UCSD-AML1 (cell line): ENCODE data around the gene CFB.
A peak's percentile ranks its signal among the peaks of the same experiment; 100 is the strongest.
"Not testable (repeated sequence)": the region's sequence is repeated elsewhere in the genome, so short reads cannot be mapped to it uniquely, and the experiment has no call there.

Source experiments
- DNase-seq: peaks from one replicate; lab custom pipeline; 2025; ENCODE audit not compliant: unreplicated experiment; lab: John Stamatoyannopoulos, UW

The CFB gene

DNA sequence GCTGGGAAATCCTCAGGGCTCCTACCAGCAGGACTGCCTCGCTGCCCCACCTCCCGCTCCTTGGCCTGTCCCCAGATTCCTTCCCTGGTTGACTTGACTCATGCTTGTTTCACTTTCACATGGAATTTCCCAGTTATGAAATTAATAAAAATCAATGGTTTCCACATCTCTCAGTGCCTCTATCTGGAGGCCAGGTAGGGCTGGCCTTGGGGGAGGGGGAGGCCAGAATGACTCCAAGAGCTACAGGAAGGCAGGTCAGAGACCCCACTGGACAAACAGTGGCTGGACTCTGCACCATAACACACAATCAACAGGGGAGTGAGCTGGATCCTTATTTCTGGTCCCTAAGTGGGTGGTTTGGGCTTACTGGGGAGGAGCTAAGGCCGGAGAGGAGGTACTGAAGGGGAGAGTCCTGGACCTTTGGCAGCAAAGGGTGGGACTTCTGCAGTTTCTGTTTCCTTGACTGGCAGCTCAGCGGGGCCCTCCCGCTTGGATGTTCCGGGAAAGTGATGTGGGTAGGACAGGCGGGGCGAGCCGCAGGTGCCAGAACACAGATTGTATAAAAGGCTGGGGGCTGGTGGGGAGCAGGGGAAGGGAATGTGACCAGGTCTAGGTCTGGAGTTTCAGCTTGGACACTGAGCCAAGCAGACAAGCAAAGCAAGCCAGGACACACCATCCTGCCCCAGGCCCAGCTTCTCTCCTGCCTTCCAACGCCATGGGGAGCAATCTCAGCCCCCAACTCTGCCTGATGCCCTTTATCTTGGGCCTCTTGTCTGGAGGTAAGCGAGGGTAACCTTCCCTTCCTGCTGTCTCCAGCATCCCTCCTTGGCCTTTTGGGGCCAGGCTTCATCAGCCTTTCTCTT lies at the start of gene CFB:
Gene CFB, plus strand, starts transcription at position 589 of the 863 bp plus-strand sequence. Its CDS starts 127 bp downstream, at position 716.
- no peak for DNase-seq

DNA sequence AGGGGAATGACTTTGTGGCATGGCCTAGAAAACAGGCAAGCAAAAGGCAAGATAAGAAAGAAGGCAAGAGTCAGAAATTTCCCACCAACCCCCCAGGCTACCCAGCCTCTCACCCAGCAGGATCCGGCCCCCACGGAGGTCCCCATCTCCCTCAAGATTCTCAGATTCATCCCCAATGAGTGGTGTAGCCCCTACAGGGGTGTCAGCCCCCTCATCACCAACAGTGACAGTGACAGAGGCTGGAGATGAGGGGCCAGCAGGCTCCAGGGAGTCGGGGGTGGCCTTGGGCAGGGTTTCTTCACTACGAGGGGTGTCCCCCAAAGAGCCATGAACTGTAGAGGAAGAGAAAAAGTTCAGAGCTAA lies 49.4 kb upstream of the CFB start:
- no peak for DNase-seq

DNA sequence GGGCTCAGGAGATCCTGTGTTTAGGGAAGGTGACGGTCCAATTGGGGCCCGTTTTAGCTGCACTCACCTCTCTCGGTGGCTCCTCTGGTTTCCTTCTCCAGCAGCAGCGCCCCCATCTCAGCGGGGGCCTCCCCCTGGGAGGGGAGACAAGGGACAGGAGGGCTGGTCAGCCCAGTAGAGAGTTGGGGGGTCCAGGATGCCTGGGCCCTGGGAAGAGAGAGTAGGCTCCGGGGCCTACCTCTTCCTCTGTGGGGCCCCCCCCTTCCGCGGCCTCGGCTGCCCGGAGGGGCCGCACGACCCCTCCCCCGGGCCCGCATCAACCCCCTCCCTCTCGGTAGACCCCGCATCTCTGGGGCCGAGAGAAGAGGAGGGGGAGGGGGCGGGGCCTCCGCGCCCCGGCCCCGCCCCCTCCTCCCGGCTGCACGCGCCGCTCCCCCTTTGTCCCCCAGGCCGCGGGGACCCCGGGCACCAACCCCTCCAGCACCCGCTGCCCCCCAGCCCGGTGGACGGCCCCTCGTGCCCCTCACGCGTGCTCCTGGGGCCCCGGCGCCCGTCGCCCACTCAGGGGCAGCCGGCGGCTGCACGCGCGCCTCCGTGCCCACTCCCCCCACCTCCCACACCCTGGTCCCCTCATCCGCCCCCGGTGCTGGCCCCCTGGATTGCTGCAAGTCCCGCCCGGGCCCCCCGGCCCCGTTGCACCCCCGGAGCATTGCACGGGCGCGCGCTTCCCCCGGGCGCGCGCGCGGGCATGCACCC lies 48.9 kb upstream of the CFB start:
- no peak for DNase-seq

- DNase-seq, result peak; percentile 84
Measured at GRCh38 chr6:31897612-31898382, 48.1 kb upstream of the CFB start, which contains the start of gene EHMT2. Gene EHMT2, minus strand, starts transcription at chr6:31897698. Its CDS starts 21 bp downstream, at chr6:31897677.

DNA sequence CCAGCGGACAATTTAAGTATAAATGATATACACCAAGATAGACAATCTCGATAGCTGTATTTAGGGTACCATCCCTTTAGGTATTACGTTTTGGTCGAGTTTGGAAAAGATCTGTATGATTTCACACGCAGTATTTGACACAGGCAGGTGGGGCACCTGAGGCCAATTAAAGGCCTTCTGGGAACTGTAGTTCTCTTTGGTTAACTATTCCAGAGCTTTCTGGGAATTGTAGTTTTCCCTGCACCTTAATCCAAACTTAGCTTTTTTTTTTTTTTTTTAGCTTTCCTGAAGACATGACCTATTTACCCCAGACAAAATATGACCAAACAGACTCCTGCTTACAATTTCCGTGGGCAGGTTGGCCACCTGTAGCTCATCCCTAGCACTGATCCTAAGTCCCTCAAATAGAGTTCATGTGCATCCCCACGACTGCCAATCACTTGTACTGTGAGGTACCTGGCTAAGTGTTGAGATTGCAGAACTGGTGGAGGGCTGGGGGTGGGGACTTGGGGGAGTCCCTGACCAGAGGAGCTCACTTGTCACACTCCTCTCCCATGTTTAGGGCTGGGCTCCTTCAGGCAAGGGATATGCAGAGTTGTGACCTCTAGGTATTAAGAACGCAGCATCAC lies 47.4 kb upstream of the CFB start:
- no peak for DNase-seq

- no peak for DNase-seq
Measured at GRCh38 chr6:31899215-31899614, 46.7 kb upstream of the CFB start.

DNA sequence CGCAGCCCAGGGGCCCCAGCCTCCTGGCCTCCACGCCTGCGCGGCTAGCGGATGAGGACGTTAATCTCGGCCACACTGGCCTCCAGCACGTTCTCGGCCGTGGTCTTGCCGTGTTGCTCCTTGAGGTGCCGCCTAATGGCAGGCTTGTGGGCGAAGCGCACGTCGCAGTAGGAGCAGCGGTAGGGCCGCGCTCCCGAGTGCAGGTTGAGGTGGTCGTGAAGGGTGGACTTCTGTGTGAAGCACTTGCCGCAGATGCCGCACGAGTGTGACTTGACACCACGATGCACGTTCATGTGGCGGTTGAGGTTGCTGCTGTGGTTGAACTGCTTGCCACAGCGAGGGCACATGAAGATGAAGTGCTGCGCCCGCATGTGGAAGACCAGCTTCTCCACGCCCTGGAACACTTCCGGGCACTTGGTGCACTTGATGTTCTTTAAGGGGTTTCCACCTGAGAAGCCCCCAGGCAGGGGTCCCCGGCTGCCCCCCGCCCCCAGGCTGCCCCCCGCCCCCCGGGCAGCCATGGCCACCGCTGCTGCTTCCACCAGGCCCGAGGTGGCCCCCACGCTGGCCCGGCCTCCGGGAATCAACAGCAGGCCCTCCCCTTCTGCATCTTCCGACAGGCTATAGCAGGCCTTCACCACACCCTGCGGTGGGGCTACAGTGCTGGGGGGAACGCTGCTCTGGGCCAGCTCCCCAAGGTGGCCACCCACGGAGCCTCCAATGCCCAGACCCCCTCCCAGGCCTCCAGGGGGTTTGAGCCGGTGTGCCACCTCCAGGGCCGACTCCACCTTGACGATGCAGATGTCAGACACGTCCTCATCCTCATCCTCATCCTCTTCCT lies 45.8 kb upstream of the CFB start:
- no peak for DNase-seq

DNA sequence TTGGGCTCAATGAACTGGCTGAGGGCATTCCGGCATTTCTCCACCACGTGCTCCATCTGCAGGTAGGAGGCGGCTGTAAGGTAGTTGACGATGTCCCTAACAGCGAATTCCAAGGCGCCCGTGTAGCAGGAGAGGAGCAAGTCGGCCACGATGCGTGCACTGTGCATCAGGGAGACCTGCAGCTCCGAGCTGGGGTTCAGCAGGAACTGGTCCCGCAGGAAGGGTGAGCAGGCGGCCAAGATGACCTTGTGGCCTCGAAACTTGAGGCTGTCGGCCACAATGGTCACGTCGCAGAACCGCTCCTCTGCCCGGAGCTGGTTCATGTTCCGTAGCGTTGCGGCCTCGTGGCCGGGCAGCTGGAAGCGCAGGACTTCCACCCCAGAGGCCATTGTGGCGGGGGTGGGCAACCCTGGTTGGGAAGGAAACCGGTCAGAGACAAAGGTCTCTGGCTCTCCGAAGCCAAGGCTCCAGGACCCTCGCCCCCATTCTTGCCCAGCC lies 44.9 kb upstream of the CFB start:
- no peak for DNase-seq

GRCh38 chr6:31901415-31901952 lies 44.4 kb upstream of the CFB start:
- DNase-seq, result no peak

DNA sequence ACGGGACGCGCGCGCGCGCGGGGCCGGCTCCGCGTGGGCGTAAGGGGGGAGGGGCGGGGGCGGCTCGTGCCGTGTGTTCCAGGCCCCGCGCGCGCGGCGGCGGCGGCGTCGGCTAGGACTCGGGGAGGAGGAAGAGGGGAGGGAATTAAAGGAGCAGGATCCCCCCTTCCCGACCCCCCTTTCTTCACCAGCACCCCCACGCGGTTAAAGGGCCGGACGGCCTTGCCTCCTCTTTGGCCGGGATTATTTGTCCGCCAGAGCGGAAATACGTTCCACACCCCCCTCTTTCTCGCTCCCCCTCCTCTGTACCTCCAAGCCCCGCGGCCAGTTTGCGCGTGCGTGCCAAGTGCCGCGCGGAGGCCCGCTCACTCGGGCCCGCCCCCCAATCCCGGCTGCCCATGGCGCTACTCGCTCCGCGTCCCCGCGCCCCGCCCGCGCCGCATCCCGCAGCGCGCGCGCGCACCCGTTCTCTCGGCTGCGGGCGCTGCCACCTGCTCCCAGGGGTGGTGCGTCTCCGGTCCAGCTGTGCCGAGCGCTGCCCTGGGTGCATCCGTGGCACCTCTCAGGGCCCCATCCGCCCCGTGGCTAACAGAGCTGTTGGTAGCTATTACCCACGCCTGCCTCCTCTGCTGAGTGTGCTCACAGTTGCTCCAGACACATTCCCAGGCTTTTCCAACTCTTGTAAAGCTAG lies 43.8 kb upstream of the CFB start, which contains the start of gene ZBTB12:
Gene ZBTB12, minus strand, starts transcription at position 134 of the 691 bp plus-strand sequence. CDS start 781 bp downstream, outside the sequence.
- DNase-seq, result peak; percentile 90

DNA sequence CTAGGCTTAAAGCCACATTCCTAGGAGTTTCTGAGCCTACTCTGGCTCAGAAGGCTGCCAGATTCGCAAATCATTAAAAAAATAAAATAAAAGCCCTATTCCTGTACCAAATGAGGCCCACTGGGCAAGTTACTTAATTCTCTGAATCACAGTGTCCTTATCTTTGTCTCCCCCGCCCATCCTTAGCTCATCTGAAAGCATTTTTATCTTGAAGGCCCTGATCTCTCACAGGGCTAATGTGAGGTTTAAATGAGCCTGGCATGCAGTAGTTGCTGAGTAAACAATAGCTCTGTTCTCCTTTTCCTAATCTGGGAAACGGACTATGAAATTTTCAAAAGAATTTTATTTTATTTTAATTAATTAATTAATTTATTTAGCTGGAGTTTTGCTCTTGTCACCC lies 41.9 kb upstream of the CFB start:
- DNase-seq, result no peak

DNA sequence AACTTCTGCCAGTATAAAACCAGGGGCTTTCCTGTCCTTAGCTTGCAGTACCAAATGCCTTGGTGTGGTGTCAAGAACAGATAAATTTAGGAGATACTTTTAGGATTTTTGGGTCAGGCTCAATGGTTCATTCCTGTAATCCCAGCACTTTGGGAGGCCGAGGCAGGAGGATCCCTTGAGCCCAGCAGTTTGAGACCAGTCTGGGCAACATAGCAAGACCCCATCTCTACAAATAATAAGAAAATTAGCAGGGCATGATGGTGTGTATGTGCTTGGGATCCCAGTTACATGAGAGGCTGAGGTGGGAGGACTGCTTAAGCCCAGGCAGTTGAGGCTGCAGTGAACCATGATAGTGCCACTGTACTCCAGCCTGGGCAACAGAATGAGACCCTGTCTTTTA lies 40.9 kb upstream of the CFB start:
- no peak for DNase-seq

DNA sequence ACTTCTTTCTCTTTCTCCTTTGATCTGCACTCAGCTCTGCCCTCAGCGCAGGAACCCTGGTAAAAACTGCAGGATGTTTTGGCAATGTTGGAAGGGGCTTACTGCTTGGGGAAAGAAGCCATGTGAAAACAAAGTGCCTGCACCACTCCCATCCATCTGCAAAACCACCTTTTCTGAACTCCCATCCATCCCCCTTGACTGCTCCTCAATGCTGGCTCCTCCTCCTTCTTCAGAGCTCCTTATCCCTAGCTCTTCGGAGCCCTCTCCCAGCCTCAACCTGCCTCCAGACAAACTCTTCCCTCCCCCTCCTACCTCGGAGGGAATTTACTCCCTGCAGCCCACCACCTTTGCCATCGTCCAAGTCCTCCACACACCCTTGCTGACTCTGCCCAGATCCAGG lies 39.8 kb upstream of the CFB start:
- DNase-seq, result no peak

GRCh38 chr6:31906727-31907126 lies 39.2 kb upstream of the CFB start:
- not testable (repeated sequence) for DNase-seq

DNA sequence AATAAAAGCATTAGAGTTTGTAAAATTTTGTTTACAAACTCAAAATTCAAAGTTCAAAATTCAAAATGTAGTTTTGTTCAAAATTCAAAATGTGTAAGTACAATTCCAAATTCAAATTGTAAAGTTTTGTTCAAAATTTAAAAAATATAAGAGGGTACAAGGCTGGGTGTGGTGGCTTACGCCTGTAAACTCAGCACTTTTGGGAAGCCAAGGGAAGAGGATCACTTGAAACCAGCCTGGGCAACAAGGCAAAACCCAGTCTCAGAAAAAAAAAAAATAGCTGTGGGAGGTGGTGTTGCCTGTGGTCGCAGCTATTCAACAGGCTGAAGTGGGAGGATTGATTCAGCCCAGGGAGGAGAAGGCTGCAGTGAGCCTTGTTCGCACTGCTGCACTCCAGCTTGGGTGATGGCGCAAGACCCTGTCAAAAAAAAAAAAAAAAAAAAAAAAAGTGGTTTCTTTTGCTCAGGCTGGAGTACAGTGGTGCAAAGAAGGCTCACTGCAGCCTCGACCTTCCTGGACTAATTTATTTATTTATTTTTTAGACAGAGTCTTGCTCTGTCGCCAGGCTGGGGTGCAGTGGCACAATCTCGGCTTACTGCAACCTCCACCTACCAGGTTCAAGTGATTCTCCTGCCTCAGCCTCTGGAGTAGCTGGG lies 38.6 kb upstream of the CFB start:
- DNase-seq, result peak; percentile 41

DNA sequence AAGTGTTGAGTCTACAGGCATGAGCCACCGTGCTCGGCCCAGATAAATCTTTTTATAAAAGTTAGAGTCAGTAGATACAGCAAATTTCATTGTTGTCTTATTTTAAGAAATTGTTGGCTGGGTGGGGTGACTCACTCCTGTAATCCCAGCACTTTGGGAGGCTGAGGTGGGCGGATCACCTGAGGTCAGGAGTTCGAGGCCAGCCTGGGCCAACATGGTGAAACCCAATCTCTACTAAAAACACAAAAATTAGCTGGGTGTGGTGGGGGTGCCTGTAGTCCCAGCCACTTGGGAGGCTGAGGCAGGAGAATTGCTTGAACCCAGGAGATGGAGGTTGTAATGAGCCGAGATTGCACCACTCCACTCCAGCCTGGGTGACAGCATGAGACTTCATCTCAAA lies 37.6 kb upstream of the CFB start:
- not testable (repeated sequence) for DNase-seq

- no peak for DNase-seq
Measured at GRCh38 chr6:31908791-31909190, 37.1 kb upstream of the CFB start.

DNA sequence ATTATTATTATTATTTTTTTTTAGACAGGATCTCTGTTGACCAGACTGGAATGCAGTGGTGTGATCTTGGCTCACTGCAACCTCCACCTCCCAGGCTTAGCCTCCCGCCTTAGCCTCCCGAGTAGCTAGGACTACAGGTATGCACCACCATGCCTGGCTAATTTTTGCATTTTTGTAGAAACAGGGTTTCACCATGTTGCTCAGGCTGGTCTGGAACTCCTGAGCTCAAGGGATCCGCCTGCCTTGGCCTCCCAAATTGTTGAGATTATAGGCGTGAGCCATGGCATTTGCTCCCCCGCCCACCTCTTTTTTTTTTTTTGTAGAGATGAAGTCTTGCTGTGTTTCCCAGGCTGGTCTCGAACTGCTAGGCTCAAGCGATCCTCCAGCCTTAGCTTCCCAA lies 36.6 kb upstream of the CFB start:
- not testable (repeated sequence) for DNase-seq
